Neuronal stem cell (in vitro differentiated cells): ENCODE data around the gene HDAC11.

Experiments
- DNase-seq: peaks from one replicate; pipeline ENCODE4 v3.0.0-alpha.2; 2013; ENCODE audit warnings: low spot score
- H2AFZ ChIP-seq: one replicate; pipeline ENCODE4 v1.6.1; 2013; ENCODE audit warnings: mild to moderate bottlenecking, low read length, inconsistent platforms
- H2AK5ac ChIP-seq: 2 replicates; pipeline ENCODE4 v1.6.1; 2013; ENCODE audit warnings: low read depth, mild to moderate bottlenecking, inconsistent platforms, low read length, moderate library complexity, mixed read lengths
- H2BK120ac ChIP-seq: 2 replicates; pipeline ENCODE4 v1.6.1; 2013; ENCODE audit warnings: low read depth, mild to moderate bottlenecking, inconsistent platforms, low read length, moderate library complexity, mixed read lengths
- H2BK12ac ChIP-seq: one replicate; pipeline ENCODE4 v1.6.1; 2013; ENCODE audit warnings: low read length, inconsistent platforms
- H2BK15ac ChIP-seq: 2 replicates; pipeline ENCODE4 v1.6.1; 2013; ENCODE audit warnings: mild to moderate bottlenecking, low read length, inconsistent platforms, mixed read lengths
- H2BK5ac ChIP-seq: one replicate; pipeline ENCODE4 v1.6.1; 2013; ENCODE audit warnings: inconsistent platforms, mild to moderate bottlenecking, low read length, moderate library complexity
- H3K14ac ChIP-seq: one replicate; pipeline ENCODE4 v1.6.1; 2013; ENCODE audit warnings: low read length, inconsistent platforms
- H3K18ac ChIP-seq: 2 replicates; pipeline ENCODE4 v1.6.1; 2013; ENCODE audit warnings: low read length, inconsistent platforms
- H3K23ac ChIP-seq: 2 replicates; pipeline ENCODE4 v1.6.1; 2013; ENCODE audit warnings: low read depth, mild to moderate bottlenecking, mixed read lengths, low read length, inconsistent platforms; ENCODE audit not compliant: poor library complexity
- H3K27ac ChIP-seq: replicated peaks from 3 replicates; pipeline ENCODE4 v1.5.1; 2013; ENCODE audit warnings: low read length, inconsistent platforms
- H3K27me3 ChIP-seq, 3 experiments: 2 replicates each; pipeline ENCODE4 v1.6.1; 2013; ENCODE audit warnings: low read length in 3 of 3, mild to moderate bottlenecking in 2 of 3, inconsistent platforms in 1 of 3, low read depth in 1 of 3, mixed read lengths in 1 of 3, moderate library complexity in 1 of 3; ENCODE audit not compliant: control insufficient read depth in 3 of 3, insufficient read depth in 3 of 3
- H3K36me3 ChIP-seq, 2 donors: replicated peaks in 1 of 2; 2 replicates each; pipeline ENCODE4 v1.6.1; 2013; ENCODE audit warnings: low read length in 2 of 2; ENCODE audit not compliant: control insufficient read depth in 2 of 2, insufficient read depth in 2 of 2
- H3K4ac ChIP-seq: 2 replicates; pipeline ENCODE4 v1.6.1; 2013; ENCODE audit warnings: inconsistent platforms, mild to moderate bottlenecking, low read length, moderate library complexity
- H3K4me1 ChIP-seq, 2 donors: 1 replicate in 1 of 2; 2 replicates in 1 of 2; pipeline ENCODE4 v1.6.1; 2013; ENCODE audit warnings: low read length in 2 of 2, low read depth in 1 of 2; ENCODE audit not compliant: control insufficient read depth in 2 of 2, insufficient read depth in 1 of 2
- H3K4me2 ChIP-seq: one replicate; pipeline ENCODE4 v1.6.1; 2013; ENCODE audit warnings: mild to moderate bottlenecking, low read length, inconsistent platforms; ENCODE audit not compliant: insufficient read depth, poor library complexity, severe bottlenecking
- H3K4me3 ChIP-seq, 2 donors: 2 replicates each; pipeline ENCODE4 v1.5.1; 2013; ENCODE audit warnings: low read length in 2 of 2, mild to moderate bottlenecking in 2 of 2, inconsistent platforms in 1 of 2, moderate library complexity in 1 of 2
- H3K79me1 ChIP-seq: one replicate; pipeline ENCODE4 v1.6.1; 2013; ENCODE audit warnings: low read depth, mild to moderate bottlenecking, inconsistent platforms, low read length, moderate library complexity
- H3K9ac ChIP-seq: one replicate; pipeline ENCODE4 v1.6.1; 2013; ENCODE audit warnings: mild to moderate bottlenecking, low read depth, low read length, inconsistent platforms; ENCODE audit not compliant: poor library complexity
- H3K9me3 ChIP-seq, 2 donors: replicated peaks in 1 of 2; 2 replicates each; pipeline versions ENCODE3 to v1.6.1; 2013; ENCODE audit warnings: low read length in 2 of 2, mild to moderate bottlenecking in 2 of 2, inconsistent platforms in 1 of 2, low read depth in 1 of 2, mixed read lengths in 1 of 2, moderate library complexity in 1 of 2; ENCODE audit not compliant: control insufficient read depth in 2 of 2, insufficient read depth in 1 of 2
- H4K8ac ChIP-seq: one replicate; pipeline ENCODE4 v1.6.1; 2013; ENCODE audit warnings: low read depth, mild to moderate bottlenecking, inconsistent platforms, low read length, moderate library complexity
- H4K91ac ChIP-seq: one replicate; pipeline ENCODE4 v1.6.1; 2013; ENCODE audit warnings: low read length, low read depth, mild to moderate bottlenecking, inconsistent platforms; ENCODE audit not compliant: poor library complexity
- WGBS, 2 donors: extraction: QIAGEN DNeasy Blood & Tissue Kit; methylation state at CpG; one replicate each; pipeline ENCODE4 v1.1.7; 2013; ENCODE audit warnings: missing lambda C conversion rate in 2 of 2, mixed read lengths in 1 of 2; ENCODE audit not compliant: insufficient read length in 2 of 2, insufficient replicate concordance in 1 of 2; ENCODE audit errors: extremely low coverage in 2 of 2; 5-methylcytosine and 5-hydroxymethylcytosine counted together

HDAC11 gene

DNA sequence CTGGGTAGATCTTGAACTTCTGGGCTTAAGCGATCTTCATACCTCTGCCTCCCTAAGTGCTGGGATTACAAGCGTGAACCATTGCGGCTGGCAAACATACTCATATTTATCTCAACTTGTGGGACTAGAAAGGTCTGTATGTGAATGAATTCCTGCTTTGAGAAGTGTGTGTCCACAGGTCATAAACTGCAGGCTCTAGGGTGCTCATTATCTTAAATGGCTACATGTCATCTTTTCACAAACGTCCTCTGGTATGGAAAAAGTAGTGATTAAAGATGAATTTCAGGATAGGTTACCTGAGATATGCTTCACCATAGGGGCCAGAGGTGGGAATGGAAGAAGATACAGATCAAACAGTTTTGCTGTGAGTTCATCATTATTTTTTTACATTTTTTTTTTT is 7.8 kb upstream of the HDAC11 start:
- H2BK120ac ChIP-seq: no peak overlapping the region
- peaks cover 5 to 6% of the 10 kb centered on the region in 2 donors for H3K4me1 ChIP-seq
- H3K36me3 ChIP-seq: no peaks in the 10 kb centered on the region
- no CpG with 5 or more reads among the region's 4 CpGs for WGBS, 2 donors
- no peak overlapping the region for H2AFZ ChIP-seq
- H2BK5ac ChIP-seq: no peak overlapping the region
- H3K4ac ChIP-seq: no peak overlapping the region
- no peak overlapping the region for H4K8ac ChIP-seq
- no peaks in the 10 kb centered on the region for H3K79me1 ChIP-seq
- H3K18ac ChIP-seq: no peak overlapping the region
- no peak overlapping the region for H3K4me3 ChIP-seq
- H4K91ac ChIP-seq: no peak overlapping the region
- H3K27ac ChIP-seq: no peak overlapping the region
- H2BK15ac ChIP-seq: no peak overlapping the region
- H3K14ac ChIP-seq: no peak overlapping the region
- H3K9me3 ChIP-seq: no peaks in the 10 kb centered on the region
- peaks cover 0 to 11% (median 2%) of the 10 kb centered on the region in 3 experiments for H3K27me3 ChIP-seq
- no peak overlapping the region for H2AK5ac ChIP-seq
- no peak overlapping the region for H3K4me2 ChIP-seq
- H3K23ac ChIP-seq: no peak overlapping the region
- no peak overlapping the region for H2BK12ac ChIP-seq
- no peak overlapping the region for H3K9ac ChIP-seq
- DNase-seq: no peak

DNA sequence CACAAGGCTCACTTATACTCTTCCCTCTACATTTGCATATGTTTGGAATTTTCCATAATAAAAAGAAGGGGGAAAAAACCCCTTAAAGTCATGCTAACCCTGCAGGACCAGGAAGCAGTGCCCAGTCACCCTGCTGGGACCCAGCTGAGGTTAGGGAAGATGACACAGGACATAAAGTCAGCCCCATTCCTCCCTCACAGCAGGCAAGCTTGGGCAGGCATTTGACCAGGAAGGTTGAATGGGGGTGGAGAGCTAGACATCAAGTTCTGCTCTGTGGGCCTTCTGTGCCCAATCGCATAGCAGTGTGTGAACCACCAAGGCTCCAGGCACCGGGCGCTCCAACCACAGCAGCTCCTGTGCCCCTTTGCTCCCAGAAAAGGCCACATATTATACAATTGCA is 7.1 kb upstream of the HDAC11 start:
- H4K91ac ChIP-seq: no peak overlapping the region
- H2BK120ac ChIP-seq: no peak overlapping the region
- no peaks in the 10 kb centered on the region for H3K79me1 ChIP-seq
- WGBS, 2 donors: no CpG with 5 or more reads among the region's 3 CpGs
- no peaks in the 10 kb centered on the region for H3K9me3 ChIP-seq
- no peak overlapping the region for H3K27ac ChIP-seq
- H2BK15ac ChIP-seq: no peak overlapping the region
- no peak overlapping the region for H3K18ac ChIP-seq
- no peak for DNase-seq
- no peaks in the 10 kb centered on the region for H3K36me3 ChIP-seq
- no peak overlapping the region for H3K9ac ChIP-seq
- H3K14ac ChIP-seq: no peak overlapping the region
- H3K23ac ChIP-seq: no peak overlapping the region
- no peak overlapping the region for H3K4ac ChIP-seq
- H3K4me3 ChIP-seq: no peak overlapping the region
- no peak overlapping the region for H4K8ac ChIP-seq
- peaks cover 0 to 7% (median 2%) of the 10 kb centered on the region in 3 experiments for H3K27me3 ChIP-seq
- H2BK5ac ChIP-seq: no peak overlapping the region
- H3K4me1 ChIP-seq: peaks cover 8 to 9% of the 10 kb centered on the region in 2 donors
- H3K4me2 ChIP-seq: no peak overlapping the region
- H2BK12ac ChIP-seq: no peak overlapping the region
- H2AK5ac ChIP-seq: no peak overlapping the region
- no peak overlapping the region for H2AFZ ChIP-seq

DNA sequence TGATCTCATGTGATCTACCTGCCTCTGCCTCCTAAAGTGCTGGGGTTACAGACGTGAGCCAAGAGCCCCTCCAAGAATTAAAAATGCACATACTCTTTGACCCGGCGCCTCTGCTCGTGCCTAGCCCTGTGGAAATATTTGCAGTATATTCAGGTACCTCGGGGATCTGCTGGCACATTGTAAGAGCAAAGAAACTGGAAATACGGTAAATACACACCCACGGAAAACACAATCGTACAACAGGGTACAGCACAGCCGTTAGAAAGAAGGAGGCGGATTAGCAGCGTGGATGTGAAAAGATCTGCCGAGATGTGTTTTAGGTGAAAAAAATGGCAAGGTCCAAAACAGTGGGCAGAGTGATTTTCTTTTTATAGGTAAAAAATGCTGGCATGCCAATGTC is 6.1 kb upstream of the HDAC11 start:
- H2BK12ac ChIP-seq: no peak overlapping the region
- no peak overlapping the region for H4K91ac ChIP-seq
- no peaks in the 10 kb centered on the region for H3K9me3 ChIP-seq

DNA sequence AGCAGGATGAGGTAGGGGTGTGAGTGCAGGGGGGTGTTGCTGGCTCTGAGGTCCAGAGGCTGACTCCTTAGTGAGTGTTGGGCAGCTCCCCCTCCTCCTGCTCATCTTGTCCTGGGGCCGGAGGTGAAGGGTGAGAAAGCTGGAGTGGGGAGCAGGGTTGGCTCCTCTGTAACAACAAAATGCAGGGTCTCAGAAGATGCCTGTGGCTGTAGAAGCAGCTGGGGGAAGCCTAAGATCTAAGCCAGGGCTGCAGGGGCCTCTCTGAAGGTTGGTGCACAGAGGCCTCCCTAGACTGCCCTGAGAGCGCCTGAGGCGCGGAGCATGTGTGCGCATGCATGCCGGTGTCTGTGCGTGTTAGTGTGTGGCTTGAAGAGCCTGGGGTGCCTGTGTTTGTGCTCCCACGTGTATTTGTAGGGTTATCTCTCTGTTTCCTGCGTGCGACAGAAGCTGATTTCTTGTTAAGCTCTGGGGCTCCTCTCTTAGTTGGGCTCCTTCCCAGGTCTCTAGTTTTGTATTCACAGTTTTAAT is 5.3 kb upstream of the HDAC11 start:
- H3K27ac ChIP-seq: no peak overlapping the region
- no peak overlapping the region for H2BK5ac ChIP-seq
- no peak overlapping the region for H3K23ac ChIP-seq
- no CpG with 5 or more reads among the region's 10 CpGs for whole genome bisulfite sequencing, 2 donors
- peak overlapping the region; percentile 62 for H2AFZ ChIP-seq
- H3K4me2 ChIP-seq: no peak overlapping the region
- no peak overlapping the region for H4K8ac ChIP-seq
- peaks cover 0 to 7% (median 2%) of the 10 kb centered on the region in 3 experiments for H3K27me3 ChIP-seq
- H3K18ac ChIP-seq: peak overlapping the region; percentile 78
- no peak overlapping the region for H4K91ac ChIP-seq
- H3K9me3 ChIP-seq: no peaks in the 10 kb centered on the region
- no peaks in the 10 kb centered on the region for H3K79me1 ChIP-seq
- peak overlapping the region; percentile 30 for H2BK12ac ChIP-seq
- H3K4me1 ChIP-seq: peaks cover 9 to 19% of the 10 kb centered on the region in 2 donors
- H3K36me3 ChIP-seq: no peaks in the 10 kb centered on the region
- no peak overlapping the region for H3K9ac ChIP-seq
- peak overlapping the region; percentile 17 for H3K4ac ChIP-seq
- no peak overlapping the region for H2BK120ac ChIP-seq
- no peak for DNase-seq
- peak overlapping the region; percentile 62 for H2BK15ac ChIP-seq
- no peak overlapping the region for H3K14ac ChIP-seq
- no peak overlapping the region for H2AK5ac ChIP-seq
- H3K4me3 ChIP-seq: no peak overlapping the region

More for the DNA sequence above, 6.1 kb upstream of the HDAC11 start:
- Histone ChIP-seq H4K8ac (no peak overlapping the region), H2BK120ac (no peak overlapping the region), H3K4me3 (no peak overlapping the region), H3K36me3 (no peaks in the 10 kb centered on the region), H3K18ac (no peak overlapping the region), H3K14ac (no peak overlapping the region), H3K4ac (no peak overlapping the region), H3K79me1 (no peaks in the 10 kb centered on the region), H3K27ac (no peak overlapping the region), H3K9ac (no peak overlapping the region), H3K4me1 (peaks cover 8 to 14% of the 10 kb centered on the region in 2 donors), H2BK15ac (no peak overlapping the region), H2AK5ac (no peak overlapping the region), H3K27me3 (peaks cover 0 to 7% (median 2%) of the 10 kb centered on the region in 3 experiments), H2BK5ac (no peak overlapping the region), H2AFZ (no peak overlapping the region), H3K4me2 (no peak overlapping the region), H3K23ac (no peak overlapping the region)
- no peak for DNase-seq
- WGBS, 2 donors: no CpG with 5 or more reads among the region's 12 CpGs
